Measurements from ENCODE around the gene INTS3.
A peak's percentile ranks its signal among the peaks of the same experiment; 100 is the strongest.
"Not testable (repeated sequence)": the region's sequence is repeated elsewhere in the genome, so short reads cannot be mapped to it uniquely, and the experiment has no call there.

The INTS3 gene

GRCh38 chr1:153778824-153779519 is 51.1 kb downstream of the INTS3 start:
- DNase-seq, result no peak

GRCh38 chr1:153779781-153780541 is 52.1 kb downstream of the INTS3 start:
- DNase-seq, result no peak

GRCh38 chr1:153780551-153780950 is 52.7 kb downstream of the INTS3 start:
- no peak for DNase-seq

- not testable (repeated sequence) for DNase-seq
Observed at GRCh38 chr1:153782648-153783047, 54.8 kb downstream of the INTS3 start.

GRCh38 chr1:153783233-153784190 is 55.7 kb downstream of the INTS3 start:
- DNase-seq, result peak; percentile 79

- DNase-seq, result no peak
Observed at GRCh38 chr1:153786038-153786790, 58.4 kb downstream of the INTS3 start.

GRCh38 chr1:153789478-153790034 is 61.7 kb downstream of the INTS3 start:
- no peak for DNase-seq

- DNase-seq, result no peak
Observed at GRCh38 chr1:153790313-153790965, 62.6 kb downstream of the INTS3 start.

GRCh38 chr1:153790966-153791647 is 63.3 kb downstream of the INTS3 start:
- DNase-seq, result no peak

- no peak for DNase-seq
Observed at GRCh38 chr1:153791648-153792253, 63.9 kb downstream of the INTS3 start.

GRCh38 chr1:153792631-153793041 is 64.8 kb downstream of the INTS3 start:
- no peak for DNase-seq

GRCh38 chr1:153793261-153793972 is 65.6 kb downstream of the INTS3 start:
- DNase-seq, result no peak

GRCh38 chr1:153793973-153794615 is 66.2 kb downstream of the INTS3 start:
- DNase-seq, result no peak

- DNase-seq, result no peak
Observed at GRCh38 chr1:153794624-153795329, 66.9 kb downstream of the INTS3 start.

- no peak for DNase-seq
Observed at GRCh38 chr1:153795330-153795837, 67.5 kb downstream of the INTS3 start.

- no peak for DNase-seq
Observed at GRCh38 chr1:153795934-153796785, 68.3 kb downstream of the INTS3 start.
